ENCODE results near the gene CLPTM1L.
"Not testable (repeated sequence)": the region's sequence is repeated elsewhere in the genome, so short reads cannot be mapped to it uniquely, and the experiment has no call there.

CLPTM1L gene

GRCh38 chr5:1360861-1361260 is 16.0 kb upstream of the CLPTM1L start:
- H3K27ac ChIP-seq (ENCODE audit: low read length), result no peak overlapping the region
- DNase-seq (ENCODE audit: low read depth, low spot score), result no peak
- H3K27me3 ChIP-seq (ENCODE audit: control insufficient read depth, insufficient read depth, low read length), result no peaks in the 10 kb centered on the region
- WGBS (ENCODE audit: insufficient coverage, insufficient read length), result no CpG with 5 or more reads among the region's 4 CpGs
- H3K9me3 ChIP-seq (ENCODE audit: control insufficient read depth, insufficient read depth, low read length), result no peaks in the 10 kb centered on the region
- H3K4me1 ChIP-seq (ENCODE audit: control insufficient read depth, insufficient read depth, low read length), result 0 out of 2 replicates have a peak, but pooled peaks cover 1% of the 10 kb centered on the region
- H3K4me3 ChIP-seq (ENCODE audit: low read length), result no peak overlapping the region
- no peaks in the 10 kb centered on the region for H3K36me3 ChIP-seq (ENCODE audit: control insufficient read depth, insufficient read depth, low read length)

- not testable (repeated sequence) for H3K9me3 ChIP-seq (ENCODE audit: control insufficient read depth, insufficient read depth, low read length); H3K36me3 ChIP-seq (ENCODE audit: control insufficient read depth, insufficient read depth, low read length); H3K4me3 ChIP-seq (ENCODE audit: low read length); H3K4me1 ChIP-seq (ENCODE audit: control insufficient read depth, insufficient read depth, low read length); H3K27ac ChIP-seq (ENCODE audit: low read length); H3K27me3 ChIP-seq (ENCODE audit: control insufficient read depth, insufficient read depth, low read length); DNase-seq (ENCODE audit: low read depth, low spot score)
- WGBS (ENCODE audit: insufficient coverage, insufficient read length), result no CpG with 5 or more reads among the region's 7 CpGs
Observed at GRCh38 chr5:1360367-1360766, 15.5 kb upstream of the CLPTM1L start.

- H3K27me3 ChIP-seq (ENCODE audit: control insufficient read depth, insufficient read depth, low read length), result no peaks in the 10 kb centered on the region
- WGBS (ENCODE audit: insufficient coverage, insufficient read length), result no CpG with 5 or more reads among the region's 11 CpGs
Observed at GRCh38 chr5:1359713-1360112, 14.8 kb upstream of the CLPTM1L start.

GRCh38 chr5:1359031-1359645 is 14.2 kb upstream of the CLPTM1L start:
- no peak overlapping the region for H3K27ac ChIP-seq (ENCODE audit: low read length)
- H3K9me3 ChIP-seq (ENCODE audit: control insufficient read depth, insufficient read depth, low read length), result no peaks in the 10 kb centered on the region
- 0 out of 2 replicates have a peak, but pooled peaks cover 1% of the 10 kb centered on the region for H3K4me1 ChIP-seq (ENCODE audit: control insufficient read depth, insufficient read depth, low read length)
- WGBS (ENCODE audit: insufficient coverage, insufficient read length), result no CpG with 5 or more reads among the region's 31 CpGs
- no peaks in the 10 kb centered on the region for H3K36me3 ChIP-seq (ENCODE audit: control insufficient read depth, insufficient read depth, low read length)
- no peak for DNase-seq (ENCODE audit: low read depth, low spot score)
- no peaks in the 10 kb centered on the region for H3K27me3 ChIP-seq (ENCODE audit: control insufficient read depth, insufficient read depth, low read length)
- no peak overlapping the region for H3K4me3 ChIP-seq (ENCODE audit: low read length)

More at GRCh38 chr5:1359713-1360112, 14.8 kb upstream of the CLPTM1L start:
- Histone ChIP-seq H3K9me3 (ENCODE audit: control insufficient read depth, insufficient read depth, low read length) (no peaks in the 10 kb centered on the region), H3K4me1 (ENCODE audit: control insufficient read depth, insufficient read depth, low read length) (0 out of 2 replicates have a peak, but pooled peaks cover 1% of the 10 kb centered on the region), H3K36me3 (ENCODE audit: control insufficient read depth, insufficient read depth, low read length) (no peaks in the 10 kb centered on the region), H3K4me3 (ENCODE audit: low read length) (no peak overlapping the region), H3K27ac (ENCODE audit: low read length) (no peak overlapping the region)
- DNase-seq (ENCODE audit: low read depth, low spot score), result no peak

DNA sequence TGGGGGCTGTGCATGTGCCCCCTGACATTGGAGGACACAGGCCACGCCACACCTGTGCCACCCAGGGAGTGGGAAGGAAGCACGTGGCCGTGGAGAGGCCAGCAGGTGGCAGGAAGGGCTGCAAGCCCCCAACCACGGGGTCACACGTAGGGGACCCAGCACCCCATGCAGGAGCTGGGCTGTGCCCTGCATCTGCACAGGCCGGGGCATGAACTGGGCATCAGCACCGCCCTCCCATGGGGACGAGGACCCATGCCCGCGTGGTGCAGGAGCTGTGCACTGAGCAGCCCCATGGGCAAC is 13.8 kb upstream of the CLPTM1L start:
- Histone ChIP-seq H3K27ac (ENCODE audit: low read length) (no peak overlapping the region), H3K4me1 (ENCODE audit: control insufficient read depth, insufficient read depth, low read length) (0 out of 2 replicates have a peak, but pooled peaks cover 1% of the 10 kb centered on the region), H3K36me3 (ENCODE audit: control insufficient read depth, insufficient read depth, low read length) (no peaks in the 10 kb centered on the region), H3K27me3 (ENCODE audit: control insufficient read depth, insufficient read depth, low read length) (no peaks in the 10 kb centered on the region), H3K4me3 (ENCODE audit: low read length) (no peak overlapping the region), H3K9me3 (ENCODE audit: control insufficient read depth, insufficient read depth, low read length) (no peaks in the 10 kb centered on the region)
- WGBS (ENCODE audit: insufficient coverage, insufficient read length), result no CpG with 5 or more reads among the region's 10 CpGs
- no peak for DNase-seq (ENCODE audit: low read depth, low spot score)

DNA sequence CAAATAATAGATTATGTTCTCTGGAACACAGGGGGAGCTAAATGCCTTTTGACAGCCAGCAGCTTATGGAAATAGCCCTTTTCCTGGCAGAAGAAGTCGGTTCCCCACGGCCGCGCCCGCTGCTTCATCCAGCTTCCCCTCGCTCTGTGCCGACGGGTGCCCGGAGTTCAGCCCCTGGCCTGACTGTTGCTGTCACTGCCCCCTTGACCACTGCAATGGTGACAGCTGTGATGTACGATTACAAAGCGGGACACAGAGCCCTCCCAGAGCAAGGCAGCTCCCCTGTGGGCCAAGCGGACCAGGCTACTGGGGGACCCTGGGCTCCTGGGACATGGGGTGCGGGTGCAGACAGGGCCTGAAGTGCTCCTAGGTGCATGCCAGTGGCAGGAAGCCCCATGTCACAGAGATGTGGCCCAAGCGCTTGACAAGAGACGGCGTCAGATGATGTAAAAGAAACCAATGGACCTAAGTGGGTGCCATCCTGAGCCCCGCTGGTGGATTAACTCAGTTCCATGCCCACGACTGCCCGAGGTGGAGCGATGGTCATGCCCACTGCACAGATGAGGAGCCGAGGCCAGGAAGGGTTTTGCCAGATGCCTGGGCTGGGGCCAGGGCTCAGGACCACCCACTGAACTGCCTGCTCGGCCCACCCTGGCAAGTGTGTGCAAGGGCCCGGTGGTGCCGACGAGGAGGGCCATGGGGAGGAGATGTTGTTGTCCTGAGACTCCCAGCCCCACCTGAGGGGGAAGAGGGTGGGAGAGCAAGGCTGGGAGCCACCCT is 13.2 kb upstream of the CLPTM1L start:
- 0 out of 2 replicates have a peak, but pooled peaks cover 1% of the 10 kb centered on the region for H3K4me1 ChIP-seq (ENCODE audit: control insufficient read depth, insufficient read depth, low read length)
- no peak for DNase-seq (ENCODE audit: low read depth, low spot score)
- H3K4me3 ChIP-seq (ENCODE audit: low read length), result no peak overlapping the region
- H3K36me3 ChIP-seq (ENCODE audit: control insufficient read depth, insufficient read depth, low read length), result no peaks in the 10 kb centered on the region
- no peak overlapping the region for H3K27ac ChIP-seq (ENCODE audit: low read length)
- H3K9me3 ChIP-seq (ENCODE audit: control insufficient read depth, insufficient read depth, low read length), result no peaks in the 10 kb centered on the region
- H3K27me3 ChIP-seq (ENCODE audit: control insufficient read depth, insufficient read depth, low read length), result no peaks in the 10 kb centered on the region
- WGBS (ENCODE audit: insufficient coverage, insufficient read length), result no CpG with 5 or more reads among the region's 25 CpGs

DNA sequence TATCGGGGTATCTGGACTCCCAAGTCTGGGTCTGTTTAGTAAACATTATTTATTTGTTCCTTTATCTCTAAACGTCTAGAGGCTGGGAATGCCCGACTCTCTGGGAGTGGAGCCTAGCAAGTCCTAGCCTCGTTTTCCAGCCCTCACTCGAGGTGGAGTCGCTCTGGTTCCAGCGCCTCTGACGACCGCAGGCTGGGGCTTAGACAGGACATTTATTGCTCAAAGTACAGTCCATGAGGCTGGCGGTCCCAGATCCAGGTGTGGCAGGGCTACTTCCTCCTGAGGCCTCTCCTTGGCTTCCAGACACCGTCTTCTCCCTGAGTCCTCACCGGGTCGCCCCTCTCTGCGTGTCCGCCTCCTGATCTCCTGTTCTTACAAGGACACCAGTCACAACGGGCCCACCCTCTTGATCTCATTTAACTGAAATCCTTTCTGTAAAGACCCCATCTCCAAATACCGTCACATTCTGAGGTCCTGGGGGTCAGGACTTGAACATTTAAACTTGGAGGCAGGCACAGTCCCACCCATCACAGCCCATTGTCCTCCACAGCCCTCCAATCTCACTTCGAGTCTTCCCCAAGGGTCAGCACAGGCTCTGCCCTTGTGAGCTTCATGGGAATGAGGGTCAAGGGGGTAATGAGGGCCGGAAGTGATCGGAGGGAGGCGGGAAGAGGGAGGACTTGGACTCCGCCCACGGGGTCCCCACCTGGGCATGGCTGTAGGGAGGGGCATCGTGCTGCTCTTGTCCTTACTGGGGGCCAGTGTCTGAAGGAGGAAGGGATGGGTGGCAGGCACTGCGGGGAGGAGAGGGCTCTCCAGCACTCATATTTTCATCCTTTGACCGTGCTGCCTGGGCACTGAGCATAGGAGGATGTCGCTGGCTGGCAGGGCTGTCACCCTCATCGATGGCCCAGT is 12.2 kb upstream of the CLPTM1L start:
- DNase-seq (ENCODE audit: low read depth, low spot score), result no peak
- H3K9me3 ChIP-seq (ENCODE audit: control insufficient read depth, insufficient read depth, low read length), result no peaks in the 10 kb centered on the region
- 0 out of 2 replicates have a peak, but pooled peaks cover 1% of the 10 kb centered on the region for H3K4me1 ChIP-seq (ENCODE audit: control insufficient read depth, insufficient read depth, low read length)
- no CpG with 5 or more reads among the region's 28 CpGs for WGBS (ENCODE audit: insufficient coverage, insufficient read length)
- H3K36me3 ChIP-seq (ENCODE audit: control insufficient read depth, insufficient read depth, low read length), result no peaks in the 10 kb centered on the region
- H3K4me3 ChIP-seq (ENCODE audit: low read length), result no peak overlapping the region
- no peaks in the 10 kb centered on the region for H3K27me3 ChIP-seq (ENCODE audit: control insufficient read depth, insufficient read depth, low read length)
- no peak overlapping the region for H3K27ac ChIP-seq (ENCODE audit: low read length)

DNA sequence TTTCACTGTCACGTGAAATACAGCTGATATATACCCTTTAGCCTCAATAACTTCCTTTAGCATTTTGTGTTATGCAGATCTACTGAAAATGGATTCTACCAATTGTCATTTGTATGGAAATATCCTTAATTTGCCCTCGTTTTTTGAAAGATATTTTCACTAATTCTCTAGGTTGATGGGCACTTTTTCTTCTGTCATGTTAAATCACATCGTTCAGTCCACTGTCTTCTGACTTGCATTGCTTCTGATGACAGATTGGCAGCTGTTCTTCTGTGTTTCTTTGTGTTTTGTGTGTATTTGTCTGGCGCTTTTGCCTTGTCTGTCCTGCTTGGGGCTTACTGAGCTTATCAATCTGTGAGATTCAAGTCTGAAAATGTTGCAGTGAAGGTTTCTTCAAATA is 9.7 kb upstream of the CLPTM1L start:
- DNase-seq (ENCODE audit: low read depth, low spot score), result no peak
- Histone ChIP-seq H3K27ac (ENCODE audit: low read length) (no peak overlapping the region), H3K4me1 (ENCODE audit: control insufficient read depth, insufficient read depth, low read length) (0 out of 2 replicates have a peak, but pooled peaks cover 1% of the 10 kb centered on the region), H3K4me3 (ENCODE audit: low read length) (no peak overlapping the region), H3K27me3 (ENCODE audit: control insufficient read depth, insufficient read depth, low read length) (no peaks in the 10 kb centered on the region), H3K36me3 (ENCODE audit: control insufficient read depth, insufficient read depth, low read length) (no peaks in the 10 kb centered on the region), H3K9me3 (ENCODE audit: control insufficient read depth, insufficient read depth, low read length) (no peaks in the 10 kb centered on the region)
- no CpG with 5 or more reads among the region's 4 CpGs for WGBS (ENCODE audit: insufficient coverage, insufficient read length)

DNA sequence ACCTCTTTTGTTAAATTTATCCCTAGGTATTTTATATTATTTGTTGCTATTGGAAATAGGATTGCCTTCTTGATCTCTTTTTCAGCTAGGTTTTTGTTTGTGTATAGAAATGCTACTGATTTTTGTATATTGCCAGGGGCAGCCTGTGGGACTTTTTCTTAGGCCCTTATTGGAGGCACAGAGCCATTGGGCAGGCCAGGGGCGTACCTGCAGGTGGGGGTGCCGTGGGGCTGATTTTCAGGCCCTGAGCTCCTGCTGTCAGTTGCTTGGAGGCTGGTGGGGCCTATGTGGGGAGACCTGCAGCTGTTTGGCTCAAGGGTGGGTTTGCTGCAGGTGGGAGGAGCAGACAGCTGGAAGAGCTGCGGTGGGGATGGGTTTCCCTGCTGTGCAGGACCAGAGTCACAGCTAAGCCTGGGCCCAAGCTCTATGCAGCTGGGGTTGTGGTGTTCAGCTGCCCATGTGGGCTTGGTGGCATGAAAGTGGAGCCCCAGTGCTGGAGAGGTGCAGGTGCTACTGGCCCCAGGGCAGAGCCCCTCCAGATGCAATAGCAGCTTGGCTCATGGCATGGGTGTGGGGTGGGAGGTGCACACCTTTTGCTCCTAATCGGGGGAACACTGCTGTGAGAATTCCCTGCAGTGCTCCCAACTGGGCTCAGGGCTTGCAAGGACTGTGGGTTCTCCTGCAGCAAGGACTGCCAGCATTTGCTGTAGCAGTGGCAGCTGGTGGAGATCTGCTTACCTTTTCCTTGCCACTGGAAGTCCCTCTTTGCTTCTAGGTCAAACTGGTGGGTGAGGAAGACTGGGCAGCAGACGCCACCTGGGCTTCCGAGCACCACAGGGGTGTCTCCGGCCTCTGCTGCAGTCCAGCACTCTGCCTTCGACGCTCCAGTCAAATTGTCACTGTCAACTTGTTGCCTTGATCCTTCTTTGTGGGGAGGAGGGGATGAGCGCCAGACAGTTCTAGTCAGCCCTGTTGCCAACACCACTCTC is 7.6 kb upstream of the CLPTM1L start:
- H3K4me3 ChIP-seq (ENCODE audit: low read length), result no peak overlapping the region
- no peak overlapping the region for H3K27ac ChIP-seq (ENCODE audit: low read length)
- DNase-seq (ENCODE audit: low read depth, low spot score), result no peak
- H3K36me3 ChIP-seq (ENCODE audit: control insufficient read depth, insufficient read depth, low read length), result no peaks in the 10 kb centered on the region
- no CpG with 5 or more reads among the region's 10 CpGs for WGBS (ENCODE audit: insufficient coverage, insufficient read length)
- no peaks in the 10 kb centered on the region for H3K9me3 ChIP-seq (ENCODE audit: control insufficient read depth, insufficient read depth, low read length)
- H3K4me1 ChIP-seq (ENCODE audit: control insufficient read depth, insufficient read depth, low read length), result 0 out of 2 replicates have a peak, but pooled peaks cover under 1% of the 10 kb centered on the region
- no peaks in the 10 kb centered on the region for H3K27me3 ChIP-seq (ENCODE audit: control insufficient read depth, insufficient read depth, low read length)
